ENCODE results near the gene FNDC3B. TPM values are rescaled to one million over a fixed set of nuclear protein-coding genes. Genes with fewer than 3 reads are reported as not detected.
A peak's percentile ranks its signal among the peaks of the same experiment; 100 is the strongest.

The FNDC3B gene
- total RNA-seq, 1 donor from 2014 or later, result 29.5 TPM

DNA sequence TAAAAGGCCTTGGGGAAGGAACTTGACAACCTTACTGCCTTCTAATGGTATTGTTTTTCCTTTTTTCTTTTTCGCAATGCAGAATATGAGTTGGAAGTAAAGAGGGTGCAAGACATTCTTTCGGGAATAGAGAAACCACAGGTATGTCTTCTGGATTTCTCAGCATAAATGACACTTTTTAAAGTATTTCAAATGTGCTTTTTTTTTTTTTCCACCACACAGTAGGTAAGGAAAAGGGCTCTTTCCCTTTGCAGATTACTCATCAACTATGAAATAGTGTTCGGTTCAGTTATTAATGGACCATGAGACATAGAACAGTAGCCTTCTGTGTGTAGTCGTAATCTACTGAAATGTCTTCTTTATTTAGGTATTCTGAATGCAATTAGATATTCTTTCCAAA is 246.5 kb downstream of the FNDC3B start:
- H3K4me2 ChIP-seq, result no peak overlapping the region
- no peaks in the 10 kb centered on the region for H3K9me3 ChIP-seq (ENCODE audit: low read depth)
- TF ChIP-seq EZH2 (IDR thresholded peaks at IDR 0.05) (no peak), EZH2phosphoT487 (IDR thresholded peaks at IDR 0.05) (no peak)
- TF ChIP-seq, protein P1, sequence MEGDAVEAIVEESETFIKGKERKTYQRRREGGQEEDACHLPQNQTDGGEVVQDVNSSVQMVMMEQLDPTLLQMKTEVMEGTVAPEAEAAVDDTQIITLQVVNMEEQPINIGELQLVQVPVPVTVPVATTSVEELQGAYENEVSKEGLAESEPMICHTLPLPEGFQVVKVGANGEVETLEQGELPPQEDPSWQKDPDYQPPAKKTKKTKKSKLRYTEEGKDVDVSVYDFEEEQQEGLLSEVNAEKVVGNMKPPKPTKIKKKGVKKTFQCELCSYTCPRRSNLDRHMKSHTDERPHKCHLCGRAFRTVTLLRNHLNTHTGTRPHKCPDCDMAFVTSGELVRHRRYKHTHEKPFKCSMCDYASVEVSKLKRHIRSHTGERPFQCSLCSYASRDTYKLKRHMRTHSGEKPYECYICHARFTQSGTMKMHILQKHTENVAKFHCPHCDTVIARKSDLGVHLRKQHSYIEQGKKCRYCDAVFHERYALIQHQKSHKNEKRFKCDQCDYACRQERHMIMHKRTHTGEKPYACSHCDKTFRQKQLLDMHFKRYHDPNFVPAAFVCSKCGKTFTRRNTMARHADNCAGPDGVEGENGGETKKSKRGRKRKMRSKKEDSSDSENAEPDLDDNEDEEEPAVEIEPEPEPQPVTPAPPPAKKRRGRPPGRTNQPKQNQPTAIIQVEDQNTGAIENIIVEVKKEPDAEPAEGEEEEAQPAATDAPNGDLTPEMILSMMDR (IDR thresholded peaks at IDR 0.05), result no peak
- no peaks in the 10 kb centered on the region for H3K79me2 ChIP-seq (ENCODE audit: low read depth)
- DNase-seq (ENCODE audit: low spot score), result no peak
- H3K4me1 Mint-ChIP-seq, result peaks cover 6% of the 10 kb centered on the region
- H3K4me3 ChIP-seq, result no peak overlapping the region
- H3K27ac Mint-ChIP-seq, result no peak overlapping the region
- no peaks in the 10 kb centered on the region for H3K36me3 ChIP-seq
- no peaks in the 10 kb centered on the region for H3K27me3 ChIP-seq
- H3F3A ChIP-seq (ENCODE audit: low read depth), result no peaks in the 10 kb centered on the region
- H3K4me1 ChIP-seq, result no peaks in the 10 kb centered on the region
- no peaks in the 10 kb centered on the region for H3K27me3 Mint-ChIP-seq (ENCODE audit: insufficient read depth, low read depth)
- no peak overlapping the region for H2AFZ ChIP-seq (replicated peaks)
- no peak overlapping the region for H3K4me3 Mint-ChIP-seq
- H3K9ac ChIP-seq, result no peak overlapping the region
- H4K20me1 ChIP-seq (ENCODE audit: low read depth), result no peaks in the 10 kb centered on the region
- H3K27ac ChIP-seq, result no peak overlapping the region
- H3K36me3 Mint-ChIP-seq, result peaks cover 42% of the 10 kb centered on the region
- H3K9me3 Mint-ChIP-seq, result no peaks in the 10 kb centered on the region

DNA sequence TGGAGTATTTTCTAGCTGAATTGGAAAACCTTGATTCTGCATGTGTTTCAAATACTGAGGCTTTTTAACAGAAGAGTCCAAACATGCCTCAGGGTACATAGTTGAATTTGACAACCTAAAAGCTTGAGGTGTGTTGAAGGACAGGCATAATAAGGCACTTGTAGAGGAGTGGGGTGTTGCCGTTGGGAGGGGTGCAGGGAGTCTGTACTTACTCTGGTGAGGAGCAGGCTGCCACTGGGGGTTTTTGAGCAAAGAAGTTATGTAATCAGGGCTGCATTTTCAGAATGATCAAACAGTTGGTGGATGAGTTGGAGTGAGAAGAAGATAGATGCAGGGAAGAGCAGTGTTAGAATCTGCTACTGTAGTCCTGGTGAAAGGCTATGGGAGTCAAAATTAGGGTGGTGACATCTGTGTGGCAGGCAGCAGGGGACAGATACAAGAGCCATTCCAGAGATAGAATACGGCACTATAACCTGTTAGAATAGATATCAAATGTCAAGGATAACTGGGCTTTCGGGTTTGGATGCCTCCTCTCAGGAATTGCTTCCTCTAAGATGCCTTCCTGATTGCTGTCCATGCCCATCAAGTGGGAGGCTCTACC is 247.3 kb downstream of the FNDC3B start:
- no peaks in the 10 kb centered on the region for H3F3A ChIP-seq (ENCODE audit: low read depth)
- no peaks in the 10 kb centered on the region for H3K79me2 ChIP-seq (ENCODE audit: low read depth)
- no peak overlapping the region for H3K27ac ChIP-seq
- no peak overlapping the region for H3K4me3 ChIP-seq
- no peaks in the 10 kb centered on the region for H3K9me3 ChIP-seq (ENCODE audit: low read depth)
- H3K9me3 Mint-ChIP-seq, result no peaks in the 10 kb centered on the region
- H3K36me3 Mint-ChIP-seq, result peaks cover 41% of the 10 kb centered on the region
- H2AFZ ChIP-seq (replicated peaks), result no peak overlapping the region
- no peak for TF ChIP-seq EZH2phosphoT487 (IDR thresholded peaks at IDR 0.05)
- TF ChIP-seq, protein P1 (IDR thresholded peaks at IDR 0.05), result no peak
- TF ChIP-seq EZH2 (IDR thresholded peaks at IDR 0.05), result no peak
- no peaks in the 10 kb centered on the region for H4K20me1 ChIP-seq (ENCODE audit: low read depth)
- H3K4me3 Mint-ChIP-seq, result no peak overlapping the region
- no peaks in the 10 kb centered on the region for H3K27me3 Mint-ChIP-seq (ENCODE audit: insufficient read depth, low read depth)
- H3K4me1 ChIP-seq, result no peaks in the 10 kb centered on the region
- H3K36me3 ChIP-seq, result no peaks in the 10 kb centered on the region
- peaks cover 6% of the 10 kb centered on the region for H3K4me1 Mint-ChIP-seq
- no peak overlapping the region for H3K4me2 ChIP-seq
- H3K27me3 ChIP-seq, result no peaks in the 10 kb centered on the region
- no peak for DNase-seq (ENCODE audit: low spot score)
- no peak overlapping the region for H3K9ac ChIP-seq
- H3K27ac Mint-ChIP-seq, result peak overlapping the region; percentile 2

DNA sequence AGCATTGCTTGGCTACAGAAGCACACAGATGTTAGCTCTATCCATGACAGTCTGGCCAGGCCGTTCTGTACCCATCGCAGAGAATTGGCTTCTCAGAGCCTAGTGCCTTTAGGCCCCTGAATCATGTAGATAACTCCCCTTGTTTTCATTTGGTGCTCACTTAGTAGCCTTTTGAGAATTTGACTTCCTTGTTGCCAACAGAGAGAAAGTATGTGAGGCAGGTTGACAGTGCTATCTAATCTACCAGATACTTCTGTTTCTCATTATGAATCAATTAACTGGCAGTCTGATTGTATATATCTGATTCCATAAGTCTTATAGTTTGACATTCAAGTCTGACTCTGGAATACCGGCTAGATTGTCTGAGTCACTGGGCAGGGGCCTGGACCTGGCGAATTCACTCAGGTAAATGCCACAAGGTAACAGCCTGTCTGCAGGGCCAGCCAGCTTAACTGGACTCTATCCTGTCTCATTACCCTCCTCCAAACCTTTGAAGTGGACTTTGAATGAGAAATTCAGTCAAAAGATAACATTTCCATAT is 248.6 kb downstream of the FNDC3B start:
- DNase-seq (ENCODE audit: low spot score), result no peak
- Histone ChIP-seq H3K36me3 (no peaks in the 10 kb centered on the region), H3F3A (ENCODE audit: low read depth) (no peaks in the 10 kb centered on the region), H4K20me1 (ENCODE audit: low read depth) (no peaks in the 10 kb centered on the region), H3K27ac (no peak overlapping the region), H3K4me2 (no peak overlapping the region), H3K27me3 (no peaks in the 10 kb centered on the region), H2AFZ (replicated peaks) (no peak overlapping the region), H3K9ac (no peak overlapping the region), H3K4me1 (no peaks in the 10 kb centered on the region), H3K79me2 (ENCODE audit: low read depth) (no peaks in the 10 kb centered on the region), H3K4me3 (no peak overlapping the region), H3K9me3 (ENCODE audit: low read depth) (no peaks in the 10 kb centered on the region)
- Mint-ChIP-seq H3K9me3 (no peaks in the 10 kb centered on the region), H3K27me3 (ENCODE audit: insufficient read depth, low read depth) (no peaks in the 10 kb centered on the region), H3K36me3 (peaks cover 35% of the 10 kb centered on the region), H3K4me1 (peaks cover 13% of the 10 kb centered on the region), H3K4me3 (no peak overlapping the region), H3K27ac (no peak overlapping the region)
- TF ChIP-seq EZH2phosphoT487 (IDR thresholded peaks at IDR 0.05), result no peak
- TF ChIP-seq, protein P1 (IDR thresholded peaks at IDR 0.05), result no peak
- TF ChIP-seq EZH2 (IDR thresholded peaks at IDR 0.05), result no peak

Data from neural progenitor cell (in vitro differentiated cells).